CD14-positive monocyte (primary cell): Measurements from ENCODE around the gene ATF6. TPM values are rescaled to one million over a fixed set of nuclear protein-coding genes. Genes with fewer than 3 reads are reported as not detected.

Experiments
- DNase-seq, 3 donors: peaks; one replicate each; pipeline ENCODE4 v3.0.0-alpha.2; 2011 to 2022
- H2AFZ ChIP-seq: 2 replicates; pipeline ENCODE4 v1.6.0; 2012; ENCODE audit warnings: mild to moderate bottlenecking, low read depth, low read length, inconsistent platforms; ENCODE audit not compliant: insufficient read depth, poor library complexity, severe bottlenecking
- H3K27ac ChIP-seq, 2 donors: 1 replicate in 1 of 2; 2 replicates in 1 of 2; pipeline ENCODE4 v1.5.1; 2012 to 2013; ENCODE audit warnings: low read length in 2 of 2, control low read depth in 1 of 2, inconsistent platforms in 1 of 2, low read depth in 1 of 2, mild to moderate bottlenecking in 1 of 2
- H3K27me3 ChIP-seq, 2 donors: one replicate each; pipeline versions ENCODE4 v1.6.0 to v1.6.1; 2011 to 2013; ENCODE audit warnings: low read length in 2 of 2; ENCODE audit not compliant: control insufficient read depth in 2 of 2, insufficient read depth in 2 of 2
- H3K36me3 ChIP-seq, 2 donors: replicated peaks in 1 of 2; 1 replicate in 1 of 2; 2 replicates in 1 of 2; pipeline versions ENCODE4 v1.5.1 to v1.6.1; 2012 to 2013; ENCODE audit warnings: low read length in 2 of 2, control low read depth in 1 of 2, inconsistent platforms in 1 of 2, mild to moderate bottlenecking in 1 of 2; ENCODE audit not compliant: insufficient read depth in 2 of 2, control insufficient read depth in 1 of 2
- H3K4me1 ChIP-seq, 2 donors: 1 replicate in 1 of 2; 2 replicates in 1 of 2; pipeline versions ENCODE4 v1.5.1 to v1.6.1; 2012 to 2013; ENCODE audit warnings: low read length in 2 of 2, control low read depth in 1 of 2, inconsistent platforms in 1 of 2, mild to moderate bottlenecking in 1 of 2, moderate library complexity in 1 of 2; ENCODE audit not compliant: insufficient read depth in 2 of 2, control insufficient read depth in 1 of 2
- H3K4me2 ChIP-seq: replicated peaks from 2 replicates; pipeline ENCODE3; 2012; ENCODE audit warnings: low read length, moderate library complexity, mild to moderate bottlenecking; ENCODE audit not compliant: poor library complexity, severe bottlenecking; ENCODE audit errors: extremely low read depth
- H3K4me3 ChIP-seq, 3 experiments: fragments of 200-600 bp in 1 of 3; sonication (generic) in 1 of 3; replicated peaks in 1 of 3; 1 replicate in 2 of 3; 2 replicates in 1 of 3; pipeline ENCODE4 v1.5.1; 2011 to 2013; ENCODE audit warnings: low read length in 3 of 3, mild to moderate bottlenecking in 3 of 3, control low read depth in 2 of 3, low read depth in 2 of 3, inconsistent platforms in 1 of 3, moderate library complexity in 1 of 3
- H3K79me2 ChIP-seq: 2 replicates; pipeline ENCODE4 v1.6.0; 2012; ENCODE audit warnings: mild to moderate bottlenecking, control low read depth, inconsistent platforms, low read length, moderate library complexity; ENCODE audit not compliant: insufficient read depth
- H3K9ac ChIP-seq: 2 replicates; pipeline ENCODE4 v1.6.0; 2017; ENCODE audit warnings: low read length, mild to moderate bottlenecking; ENCODE audit not compliant: insufficient read depth, poor library complexity, severe bottlenecking
- H3K9me3 ChIP-seq, 2 donors: replicated peaks in 1 of 2; 1 replicate in 1 of 2; 2 replicates in 1 of 2; pipeline versions ENCODE4 v1.5.1 to v1.6.1; 2012 to 2013; ENCODE audit warnings: low read length in 2 of 2, control low read depth in 1 of 2; ENCODE audit not compliant: control insufficient read depth in 1 of 2, insufficient read depth in 1 of 2
- H4K20me1 ChIP-seq: 2 replicates; pipeline ENCODE4 v1.6.0; 2012; ENCODE audit warnings: mild to moderate bottlenecking, low read length, control low read depth, moderate library complexity; ENCODE audit not compliant: insufficient read depth
- H3K27ac Mint-ChIP-seq, 7 donors: one replicate each; pipeline ENCODE4 v1.8.0; 2020; ENCODE audit warnings: mild to moderate bottlenecking in 7 of 7, mixed read lengths in 7 of 7, moderate library complexity in 6 of 7, inconsistent platforms in 2 of 7
- H3K27me3 Mint-ChIP-seq, 3 donors: one replicate each; pipeline ENCODE4 v1.8.0; 2021 to 2022; ENCODE audit warnings: low read depth in 3 of 3, mild to moderate bottlenecking in 3 of 3, mixed read lengths in 3 of 3, moderate library complexity in 3 of 3, inconsistent platforms in 1 of 3
- H3K36me3 Mint-ChIP-seq, 2 donors: one replicate each; pipeline ENCODE4 v1.8.0; 2020; ENCODE audit warnings: mixed read lengths in 2 of 2, inconsistent platforms in 1 of 2, mild to moderate bottlenecking in 1 of 2
- H3K4me1 Mint-ChIP-seq: one replicate; pipeline ENCODE4 v1.8.0; 2020; ENCODE audit warnings: mild to moderate bottlenecking, mixed read lengths
- H3K4me3 Mint-ChIP-seq, 2 donors: one replicate each; pipeline ENCODE4 v1.8.0; 2020; ENCODE audit warnings: mild to moderate bottlenecking in 2 of 2, mixed read lengths in 2 of 2, moderate library complexity in 1 of 2
- H3K9me3 Mint-ChIP-seq, 7 donors: one replicate each; pipeline ENCODE4 v1.8.0; 2020 to 2022; ENCODE audit warnings: mixed read lengths in 7 of 7, mild to moderate bottlenecking in 6 of 7, moderate library complexity in 6 of 7, inconsistent platforms in 2 of 7
- CTCF ChIP-seq: fragments of 200-600 bp; IDR thresholded peaks from one replicate; pipeline ENCODE4 v1.8.0; 2022; ENCODE audit warnings: antibody characterized with exemption, mild to moderate bottlenecking
- WGBS: methylation state at CpG from one replicate; pipeline ENCODE4 v1.1.5; 2013; ENCODE audit warnings: missing lambda C conversion rate; ENCODE audit not compliant: insufficient coverage; 5-methylcytosine and 5-hydroxymethylcytosine counted together
- intact Hi-C, 2 donors: fragments of 100-400 bp; cut with micrococcal nuclease; formaldehyde crosslinking; loops; one replicate each; pipeline versions ENCODE4 v1.15.0 to v1.15.1; 2023
- polyA plus RNA-seq, 3 donors: library from polyadenylated mRNA; depleted of rRNA in 1 of 3; unstranded in 2 of 3; stranded (reverse) in 1 of 3; fragments of 300-500 nt in 2 of 3; fragments of >200 nt in 1 of 3; fragmentation: Illumina TruSeq in 2 of 3; gene quantifications; 1 replicate in 2 of 3; 2 replicates in 1 of 3; pipeline ENCODE4 v1.2.3, GENCODE V29; 2012 to 2021

ATF6 gene
- polyA plus RNA-seq, 3 donors: 13.4 to 25.6 (median 22.2) TPM

- H3K4me3 ChIP-seq: no peak overlapping the region
- peaks cover 76 to 91% of the 10 kb centered on the region in 2 donors for H3K27me3 ChIP-seq
- Mint-ChIP-seq H3K27me3 (peaks cover 57 to 90% (median 84%) of the 10 kb centered on the region in 3 donors), H3K4me3 (peak overlapping the region in 1 of 2 donors; percentile 54), H3K4me1 (peaks cover 26% of the 10 kb centered on the region), H3K27ac (no peak overlapping the region), H3K9me3 (peaks cover 0 to 13% (median 2%) of the 10 kb centered on the region in 7 donors), H3K36me3 (no peaks in the 10 kb centered on the region)
- no peak overlapping the region for H3K4me2 ChIP-seq
- peak; percentile 41 to 78 (median 77) for DNase-seq
- no peak for TF ChIP-seq CTCF
- intact Hi-C loops: no loop called here
- no peak overlapping the region for H3K27ac ChIP-seq
- no peaks in the 10 kb centered on the region for H3K79me2 ChIP-seq
- no CpG with 5 or more reads among the region's 1 CpG for WGBS
- no peak overlapping the region for H2AFZ ChIP-seq
- peaks cover 11 to 28% of the 10 kb centered on the region in 2 donors for H3K4me1 ChIP-seq
- H3K9ac ChIP-seq: no peak overlapping the region
- H3K36me3 ChIP-seq: no peaks in the 10 kb centered on the region
- H4K20me1 ChIP-seq: no peaks in the 10 kb centered on the region
- no peaks in the 10 kb centered on the region for H3K9me3 ChIP-seq
Measured at GRCh38 chr1:161733526-161733925, 32.6 kb upstream of the ATF6 start.

GRCh38 chr1:161735837-161736236 is 30.3 kb upstream of the ATF6 start:
- WGBS: 100% methylated on average over 1 of the region's 3 CpGs
- peaks cover 0 to 3% (median 0%) of the 10 kb centered on the region in 7 donors for H3K9me3 Mint-ChIP-seq
- no peaks in the 10 kb centered on the region for H4K20me1 ChIP-seq
- no peak overlapping the region for H3K27ac Mint-ChIP-seq
- no peak overlapping the region for H3K27ac ChIP-seq
- peaks cover 59 to 67% of the 10 kb centered on the region in 2 donors for H3K27me3 ChIP-seq
- peak overlapping the region in 1 of 2 donors; percentile 54 for H3K4me3 Mint-ChIP-seq
- H3K4me3 ChIP-seq: no peak overlapping the region
- H3K9ac ChIP-seq: no peak overlapping the region
- peaks cover 33% of the 10 kb centered on the region for H3K4me1 Mint-ChIP-seq
- peaks cover 26 to 33% of the 10 kb centered on the region in 2 donors for H3K4me1 ChIP-seq
- peaks cover 35 to 72% (median 66%) of the 10 kb centered on the region in 3 donors for H3K27me3 Mint-ChIP-seq
- H3K79me2 ChIP-seq: no peaks in the 10 kb centered on the region
- no peak for TF ChIP-seq CTCF
- H2AFZ ChIP-seq: no peak overlapping the region
- H3K9me3 ChIP-seq: no peaks in the 10 kb centered on the region
- no peaks in the 10 kb centered on the region for H3K36me3 ChIP-seq
- no peak for DNase-seq
- H3K4me2 ChIP-seq: no peak overlapping the region
- H3K36me3 Mint-ChIP-seq: no peaks in the 10 kb centered on the region
- intact Hi-C loops: loop anchor here in 1 of 2 donors (2.0 kb wide), 1 partner anchor 13 kb away; no protein-coding TSS in a partner anchor
